NCI-H526 (cell line): ENCODE measurements around the gene PPL.

Source experiments
- DNase-seq, 2 experiments: peaks; one replicate each; lab custom pipeline; 2025; lab: John Stamatoyannopoulos, UW

The PPL gene

GRCh38 chr16:4888428-4889135, 48.4 kb downstream of the PPL start:
- DNase-seq = no peak

- no peak for DNase-seq
Measured at GRCh38 chr16:4886151-4886550, 50.8 kb downstream of the PPL start.

GRCh38 chr16:4884972-4885874, 51.7 kb downstream of the PPL start:
- DNase-seq = no peak

- no peak for DNase-seq
Measured at GRCh38 chr16:4884209-4884608, 52.7 kb downstream of the PPL start.

GRCh38 chr16:4883501-4883900, 53.4 kb downstream of the PPL start:
- DNase-seq = no peak

GRCh38 chr16:4882633-4883285, 54.2 kb downstream of the PPL start:
- no peak for DNase-seq

- DNase-seq = no peak
Measured at GRCh38 chr16:4882000-4882632, 54.8 kb downstream of the PPL start.

GRCh38 chr16:4880006-4880580, 56.9 kb downstream of the PPL start:
- no peak for DNase-seq

- no peak for DNase-seq
Measured at GRCh38 chr16:4879049-4879448, 57.9 kb downstream of the PPL start.

- no peak for DNase-seq
Measured at GRCh38 chr16:4877380-4877685, 59.6 kb downstream of the PPL start.

GRCh38 chr16:4876646-4877379, 60.1 kb downstream of the PPL start:
- DNase-seq = no peak

- no peak for DNase-seq
Measured at GRCh38 chr16:4874666-4875065, 62.3 kb downstream of the PPL start.

GRCh38 chr16:4873091-4873490, 63.9 kb downstream of the PPL start:
- DNase-seq = no peak

- no peak for DNase-seq
Measured at GRCh38 chr16:4871071-4871470, 65.9 kb downstream of the PPL start.

- DNase-seq = no peak
Measured at GRCh38 chr16:4870138-4870671, 66.7 kb downstream of the PPL start.

GRCh38 chr16:4869147-4869805, 67.7 kb downstream of the PPL start:
- no peak for DNase-seq

GRCh38 chr16:4868535-4868934, 68.4 kb downstream of the PPL start:
- DNase-seq = no peak

- no peak for DNase-seq
Measured at GRCh38 chr16:4868026-4868425, 68.9 kb downstream of the PPL start.

GRCh38 chr16:4866586-4866985, 70.4 kb downstream of the PPL start:
- DNase-seq = no peak

- DNase-seq = no peak
Measured at GRCh38 chr16:4865231-4865860, 71.6 kb downstream of the PPL start.
